Neural cell (in vitro differentiated cells): ENCODE measurements around the gene RSPH9. TPM values are rescaled to one million over a fixed set of nuclear protein-coding genes. Genes with fewer than 3 reads are reported as not detected.

Experiments used
- H2AFZ ChIP-seq: fragments of 200-600, 300-800 bp; sonication (generic), shearing (Covaris generic); 2 replicates; pipeline ENCODE4 v1.6.0; 2014; ENCODE audit warnings: low read depth, mild to moderate bottlenecking, antibody characterized with exemption, low read length, moderate library complexity
- H3F3A ChIP-seq: fragments of 200-600 bp; shearing (Covaris generic); 2 replicates; pipeline ENCODE4 v1.6.1; 2016; ENCODE audit warnings: mild to moderate bottlenecking, moderate library complexity, mixed read lengths, antibody characterized with exemption, low read length; ENCODE audit not compliant: insufficient read depth, poor library complexity, severe bottlenecking
- H3K27ac ChIP-seq: fragments of 200-600, 300-800 bp; sonication (generic), shearing (Covaris generic); 2 replicates; pipeline ENCODE4 v1.5.1; 2014; ENCODE audit warnings: mild to moderate bottlenecking, low read length, moderate library complexity
- H3K27me3 ChIP-seq: fragments of 300-800, 200-600 bp; sonication (generic), shearing (Covaris generic); 2 replicates; pipeline ENCODE4 v1.6.0; 2014; ENCODE audit warnings: mild to moderate bottlenecking, low read depth, low read length, moderate library complexity; ENCODE audit not compliant: insufficient read depth
- H3K36me3 ChIP-seq: fragments of 300-800, 200-600 bp; sonication (generic), shearing (Covaris generic); 2 replicates; pipeline ENCODE4 v1.5.1; 2014; ENCODE audit warnings: mild to moderate bottlenecking, antibody characterized with exemption, low read length, moderate library complexity; ENCODE audit not compliant: insufficient read depth
- H3K4me2 ChIP-seq: fragments of 300-800, 200-600 bp; sonication (generic), shearing (Covaris generic); 2 replicates; pipeline ENCODE4 v1.6.0; 2014; ENCODE audit warnings: mild to moderate bottlenecking, low read length
- H3K4me3 ChIP-seq: fragments of 300-800, 200-600 bp; sonication (generic), shearing (Covaris generic); 2 replicates; pipeline ENCODE4 v1.5.1; 2014; ENCODE audit warnings: mild to moderate bottlenecking, low read length, moderate library complexity
- H3K79me2 ChIP-seq: fragments of 200-600 bp; shearing (Covaris generic); replicated peaks from 2 replicates; pipeline ENCODE4 v1.6.0; 2014; ENCODE audit warnings: mild to moderate bottlenecking, low read length, moderate library complexity; ENCODE audit not compliant: insufficient read depth
- H3K9ac ChIP-seq: fragments of 300-800, 200-600 bp; sonication (generic), shearing (Covaris generic); 2 replicates; pipeline ENCODE4 v1.6.1; 2016; ENCODE audit warnings: mild to moderate bottlenecking, low read length, mixed read lengths
- H3K9me2 ChIP-seq: fragments of 200-600 bp; shearing (Covaris generic); 2 replicates; pipeline ENCODE4 v1.6.1; 2016; ENCODE audit warnings: mild to moderate bottlenecking, low read length, mixed read lengths; ENCODE audit not compliant: insufficient read depth
- H3K9me3 ChIP-seq: fragments of 200-600, 300-800 bp; sonication (generic), shearing (Covaris generic); 2 replicates; pipeline ENCODE4 v1.6.1; 2016; ENCODE audit warnings: mild to moderate bottlenecking, mixed run types, low read length, moderate library complexity, mixed read lengths
- H4K20me1 ChIP-seq: fragments of 200-600 bp; shearing (Covaris generic); 2 replicates; pipeline ENCODE4 v1.6.1; 2016; ENCODE audit warnings: mild to moderate bottlenecking, mixed run types; ENCODE audit not compliant: insufficient read depth
- EP300 ChIP-seq: fragments of 450-650 bp; conservative IDR thresholded peaks from 2 replicates; pipeline ENCODE4 v1.6.1; 2014; ENCODE audit warnings: antibody characterized with exemption, mild to moderate bottlenecking, moderate library complexity; ENCODE audit not compliant: poor library complexity, severe bottlenecking
- EZH2 ChIP-seq: fragments of 200-600, 300-800 bp; shearing (Covaris generic), sonication (generic); IDR thresholded peaks from 2 replicates; pipeline ENCODE4 v1.6.1; 2014; ENCODE audit warnings: antibody characterized with exemption, low read length, borderline replicate concordance, mild to moderate bottlenecking; ENCODE audit not compliant: insufficient read depth, poor library complexity, severe bottlenecking
- MXI1 ChIP-seq: fragments of 450-650 bp; conservative IDR thresholded peaks from 2 replicates; pipeline ENCODE4 v1.6.1; 2014; ENCODE audit warnings: antibody characterized with exemption, mild to moderate bottlenecking; ENCODE audit not compliant: poor library complexity, severe bottlenecking
- POLR2AphosphoS5 ChIP-seq: IDR thresholded peaks from 2 replicates; pipeline ENCODE4 v1.6.1; 2012
- RAD21 ChIP-seq: fragments of 450-650 bp; conservative IDR thresholded peaks from 2 replicates; pipeline ENCODE4 v1.6.1; 2014; ENCODE audit warnings: antibody characterized with exemption, mild to moderate bottlenecking, moderate library complexity
- SMC3 ChIP-seq: fragments of 450-650 bp; conservative IDR thresholded peaks from 2 replicates; pipeline ENCODE4 v1.6.1; 2014; ENCODE audit warnings: antibody characterized with exemption, mild to moderate bottlenecking, moderate library complexity; ENCODE audit not compliant: poor library complexity
- TAF1 ChIP-seq: IDR thresholded peaks from 2 replicates; pipeline ENCODE4 v1.6.1; 2012; ENCODE audit warnings: low read depth
- polyA plus RNA-seq: library from polyadenylated mRNA; depleted of rRNA; stranded (reverse); fragments of >200 nt; gene quantifications from 2 replicates; pipeline ENCODE4 v1.2.3, GENCODE V29; 2014
- TF ChIP-seq, protein P1 (sequence below): IDR thresholded peaks from 2 replicates; pipeline ENCODE4 v1.6.1; 2012; ENCODE audit warnings: borderline replicate concordance
- TF ChIP-seq, protein P2 (sequence below): fragments of 450-650 bp; IDR thresholded peaks from 2 replicates; pipeline ENCODE4 v1.5.1; 2014; ENCODE audit warnings: antibody characterized with exemption, mild to moderate bottlenecking, moderate library complexity; ENCODE audit not compliant: poor library complexity, severe bottlenecking

The RSPH9 gene
- polyA plus RNA-seq, 1 donor from 2014 or later = 0.88 TPM

DNA sequence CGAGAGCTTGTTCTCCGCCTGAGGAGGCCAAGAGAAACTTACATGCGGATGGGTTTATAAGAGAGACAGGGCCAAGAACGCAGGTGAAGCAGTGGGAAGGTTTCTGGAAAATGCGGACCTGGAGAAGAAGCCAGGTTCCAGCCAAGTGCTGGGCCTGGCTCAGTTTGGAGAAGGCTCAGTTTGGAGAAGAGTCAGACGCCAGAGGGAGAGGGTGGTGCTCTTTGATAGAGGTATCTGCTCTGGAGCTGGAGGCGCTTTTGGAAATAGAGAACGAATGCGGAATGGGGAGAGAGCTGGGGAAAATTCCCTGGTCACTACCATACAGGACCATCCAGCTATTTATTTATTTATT lies 753 bp downstream of the RSPH9 start:
- Histone ChIP-seq H3K79me2 (no peaks in the 10 kb centered on the region), H3K27me3 (no peaks in the 10 kb centered on the region), H3K4me3 (peak overlapping the region; percentile 30), H3K9me2 (no peaks in the 10 kb centered on the region), H3K4me2 (no peak overlapping the region), H4K20me1 (no peaks in the 10 kb centered on the region), H3K9me3 (no peaks in the 10 kb centered on the region), H3K9ac (no peak overlapping the region), H3K27ac (no peak overlapping the region), H3F3A (no peaks in the 10 kb centered on the region), H3K36me3 (no peaks in the 10 kb centered on the region), H2AFZ (no peak overlapping the region)
- no peak for TF ChIP-seq EP300
- TF ChIP-seq POLR2AphosphoS5 = no peak
- TF ChIP-seq TAF1 = no peak
- TF ChIP-seq RAD21 = no peak
- TF ChIP-seq, protein P1, sequence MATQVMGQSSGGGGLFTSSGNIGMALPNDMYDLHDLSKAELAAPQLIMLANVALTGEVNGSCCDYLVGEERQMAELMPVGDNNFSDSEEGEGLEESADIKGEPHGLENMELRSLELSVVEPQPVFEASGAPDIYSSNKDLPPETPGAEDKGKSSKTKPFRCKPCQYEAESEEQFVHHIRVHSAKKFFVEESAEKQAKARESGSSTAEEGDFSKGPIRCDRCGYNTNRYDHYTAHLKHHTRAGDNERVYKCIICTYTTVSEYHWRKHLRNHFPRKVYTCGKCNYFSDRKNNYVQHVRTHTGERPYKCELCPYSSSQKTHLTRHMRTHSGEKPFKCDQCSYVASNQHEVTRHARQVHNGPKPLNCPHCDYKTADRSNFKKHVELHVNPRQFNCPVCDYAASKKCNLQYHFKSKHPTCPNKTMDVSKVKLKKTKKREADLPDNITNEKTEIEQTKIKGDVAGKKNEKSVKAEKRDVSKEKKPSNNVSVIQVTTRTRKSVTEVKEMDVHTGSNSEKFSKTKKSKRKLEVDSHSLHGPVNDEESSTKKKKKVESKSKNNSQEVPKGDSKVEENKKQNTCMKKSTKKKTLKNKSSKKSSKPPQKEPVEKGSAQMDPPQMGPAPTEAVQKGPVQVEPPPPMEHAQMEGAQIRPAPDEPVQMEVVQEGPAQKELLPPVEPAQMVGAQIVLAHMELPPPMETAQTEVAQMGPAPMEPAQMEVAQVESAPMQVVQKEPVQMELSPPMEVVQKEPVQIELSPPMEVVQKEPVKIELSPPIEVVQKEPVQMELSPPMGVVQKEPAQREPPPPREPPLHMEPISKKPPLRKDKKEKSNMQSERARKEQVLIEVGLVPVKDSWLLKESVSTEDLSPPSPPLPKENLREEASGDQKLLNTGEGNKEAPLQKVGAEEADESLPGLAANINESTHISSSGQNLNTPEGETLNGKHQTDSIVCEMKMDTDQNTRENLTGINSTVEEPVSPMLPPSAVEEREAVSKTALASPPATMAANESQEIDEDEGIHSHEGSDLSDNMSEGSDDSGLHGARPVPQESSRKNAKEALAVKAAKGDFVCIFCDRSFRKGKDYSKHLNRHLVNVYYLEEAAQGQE = no peak
- TF ChIP-seq SMC3 = no peak
- no peak for TF ChIP-seq EZH2
- TF ChIP-seq, protein P2, sequence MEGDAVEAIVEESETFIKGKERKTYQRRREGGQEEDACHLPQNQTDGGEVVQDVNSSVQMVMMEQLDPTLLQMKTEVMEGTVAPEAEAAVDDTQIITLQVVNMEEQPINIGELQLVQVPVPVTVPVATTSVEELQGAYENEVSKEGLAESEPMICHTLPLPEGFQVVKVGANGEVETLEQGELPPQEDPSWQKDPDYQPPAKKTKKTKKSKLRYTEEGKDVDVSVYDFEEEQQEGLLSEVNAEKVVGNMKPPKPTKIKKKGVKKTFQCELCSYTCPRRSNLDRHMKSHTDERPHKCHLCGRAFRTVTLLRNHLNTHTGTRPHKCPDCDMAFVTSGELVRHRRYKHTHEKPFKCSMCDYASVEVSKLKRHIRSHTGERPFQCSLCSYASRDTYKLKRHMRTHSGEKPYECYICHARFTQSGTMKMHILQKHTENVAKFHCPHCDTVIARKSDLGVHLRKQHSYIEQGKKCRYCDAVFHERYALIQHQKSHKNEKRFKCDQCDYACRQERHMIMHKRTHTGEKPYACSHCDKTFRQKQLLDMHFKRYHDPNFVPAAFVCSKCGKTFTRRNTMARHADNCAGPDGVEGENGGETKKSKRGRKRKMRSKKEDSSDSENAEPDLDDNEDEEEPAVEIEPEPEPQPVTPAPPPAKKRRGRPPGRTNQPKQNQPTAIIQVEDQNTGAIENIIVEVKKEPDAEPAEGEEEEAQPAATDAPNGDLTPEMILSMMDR = no peak
- TF ChIP-seq MXI1 = no peak

DNA sequence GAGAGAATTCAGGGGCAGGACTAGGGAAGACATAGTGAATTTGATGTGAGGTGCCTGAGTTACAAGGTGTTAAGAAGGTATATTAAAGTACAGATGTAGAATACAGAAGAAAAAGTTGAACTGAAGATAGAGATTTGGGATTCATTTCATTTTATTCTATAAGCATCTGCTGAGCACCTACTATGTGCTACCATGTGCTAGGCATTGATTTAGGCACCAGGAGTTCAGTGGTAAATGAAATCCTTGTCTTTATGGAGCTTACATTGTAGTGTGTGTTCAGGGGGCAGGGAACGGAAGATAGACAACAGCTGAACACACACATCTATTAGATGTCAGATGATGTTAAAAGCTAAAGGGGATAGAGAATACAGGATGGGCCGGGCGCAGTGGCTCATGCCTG lies 2.8 kb downstream of the RSPH9 start:
- no peaks in the 10 kb centered on the region for H4K20me1 ChIP-seq
- no peaks in the 10 kb centered on the region for H3K27me3 ChIP-seq
- no peaks in the 10 kb centered on the region for H3F3A ChIP-seq
- no peaks in the 10 kb centered on the region for H3K9me3 ChIP-seq
- H3K79me2 ChIP-seq = no peaks in the 10 kb centered on the region
- H2AFZ ChIP-seq = no peak overlapping the region
- no peak overlapping the region for H3K4me2 ChIP-seq
- H3K36me3 ChIP-seq = no peaks in the 10 kb centered on the region
- no peaks in the 10 kb centered on the region for H3K9me2 ChIP-seq
- no peak overlapping the region for H3K27ac ChIP-seq
- H3K9ac ChIP-seq = no peak overlapping the region
- no peak overlapping the region for H3K4me3 ChIP-seq
- TF ChIP-seq SMC3 = no peak
- TF ChIP-seq TAF1 = no peak
- no peak for TF ChIP-seq POLR2AphosphoS5
- no peak for TF ChIP-seq RAD21
- TF ChIP-seq EZH2 = no peak
- no peak for TF ChIP-seq EP300
- TF ChIP-seq, protein P2 = no peak
- no peak for TF ChIP-seq MXI1
- TF ChIP-seq, protein P1 = no peak
